ENCODE data around the gene ANKRD29.

DNA sequence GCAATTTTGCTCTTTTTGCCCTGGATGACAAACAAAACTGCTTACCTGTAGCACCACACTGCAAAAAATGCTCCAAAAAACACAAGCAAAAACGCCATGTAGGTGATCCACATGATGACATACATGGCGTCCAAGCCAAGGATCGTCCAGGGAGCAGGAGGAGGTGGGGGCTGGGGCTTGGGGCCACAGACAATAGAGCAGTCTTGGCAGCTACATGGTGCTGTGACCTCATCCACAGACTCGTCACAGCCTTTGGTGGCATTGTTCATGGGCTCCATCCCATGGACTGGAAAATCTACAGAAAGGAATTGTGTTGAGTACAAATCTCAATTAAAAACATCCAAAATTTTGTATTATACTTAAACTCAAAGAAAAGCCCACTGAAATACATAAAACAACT, 102.5 kb downstream of the ANKRD29 start:
- TF ChIP-seq, protein P1, sequence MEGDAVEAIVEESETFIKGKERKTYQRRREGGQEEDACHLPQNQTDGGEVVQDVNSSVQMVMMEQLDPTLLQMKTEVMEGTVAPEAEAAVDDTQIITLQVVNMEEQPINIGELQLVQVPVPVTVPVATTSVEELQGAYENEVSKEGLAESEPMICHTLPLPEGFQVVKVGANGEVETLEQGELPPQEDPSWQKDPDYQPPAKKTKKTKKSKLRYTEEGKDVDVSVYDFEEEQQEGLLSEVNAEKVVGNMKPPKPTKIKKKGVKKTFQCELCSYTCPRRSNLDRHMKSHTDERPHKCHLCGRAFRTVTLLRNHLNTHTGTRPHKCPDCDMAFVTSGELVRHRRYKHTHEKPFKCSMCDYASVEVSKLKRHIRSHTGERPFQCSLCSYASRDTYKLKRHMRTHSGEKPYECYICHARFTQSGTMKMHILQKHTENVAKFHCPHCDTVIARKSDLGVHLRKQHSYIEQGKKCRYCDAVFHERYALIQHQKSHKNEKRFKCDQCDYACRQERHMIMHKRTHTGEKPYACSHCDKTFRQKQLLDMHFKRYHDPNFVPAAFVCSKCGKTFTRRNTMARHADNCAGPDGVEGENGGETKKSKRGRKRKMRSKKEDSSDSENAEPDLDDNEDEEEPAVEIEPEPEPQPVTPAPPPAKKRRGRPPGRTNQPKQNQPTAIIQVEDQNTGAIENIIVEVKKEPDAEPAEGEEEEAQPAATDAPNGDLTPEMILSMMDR (IDR thresholded peaks at IDR 0.05): no peak
- TF ChIP-seq POLR2AphosphoS5 (IDR thresholded peaks at IDR 0.05): no peak

All from prostate gland (tissue), 2 donors.